Stomach smooth muscle (tissue), 2 donors: ENCODE results near the gene MYOCD.
"Not testable (repeated sequence)": the region's sequence is repeated elsewhere in the genome, so short reads cannot be mapped to it uniquely, and the experiment has no call there.

Experiments used
- H3K27ac ChIP-seq: one replicate; pipeline ENCODE4 v1.7.0; 2013; ENCODE audit warnings: mild to moderate bottlenecking, low read length, inconsistent platforms
- H3K27me3 ChIP-seq, 2 donors: one replicate each; pipeline ENCODE4 v1.7.0; 2013; ENCODE audit warnings: low read length in 2 of 2; ENCODE audit not compliant: insufficient read depth in 2 of 2, control insufficient read depth in 1 of 2
- H3K36me3 ChIP-seq, 2 donors: one replicate each; pipeline ENCODE4 v1.7.0; 2013; ENCODE audit warnings: low read length in 2 of 2; ENCODE audit not compliant: control insufficient read depth in 2 of 2, insufficient read depth in 2 of 2
- H3K4me1 ChIP-seq: one replicate; pipeline ENCODE4 v1.7.0; 2013; ENCODE audit warnings: low read length; ENCODE audit not compliant: control insufficient read depth, insufficient read depth
- H3K4me3 ChIP-seq, 2 donors: one replicate each; pipeline ENCODE4 v1.7.0; 2013; ENCODE audit warnings: low read length in 2 of 2
- H3K9ac ChIP-seq, 2 donors: one replicate each; pipeline ENCODE4 v1.7.0; 2013; ENCODE audit warnings: low read length in 2 of 2, mild to moderate bottlenecking in 1 of 2
- H3K9me3 ChIP-seq, 2 donors: one replicate each; pipeline ENCODE4 v1.7.0; 2013; ENCODE audit warnings: low read length in 2 of 2; ENCODE audit not compliant: control insufficient read depth in 2 of 2
- donor health status: healthy.
- donor health status: Pancreatic carcinoma.

Gene MYOCD

DNA sequence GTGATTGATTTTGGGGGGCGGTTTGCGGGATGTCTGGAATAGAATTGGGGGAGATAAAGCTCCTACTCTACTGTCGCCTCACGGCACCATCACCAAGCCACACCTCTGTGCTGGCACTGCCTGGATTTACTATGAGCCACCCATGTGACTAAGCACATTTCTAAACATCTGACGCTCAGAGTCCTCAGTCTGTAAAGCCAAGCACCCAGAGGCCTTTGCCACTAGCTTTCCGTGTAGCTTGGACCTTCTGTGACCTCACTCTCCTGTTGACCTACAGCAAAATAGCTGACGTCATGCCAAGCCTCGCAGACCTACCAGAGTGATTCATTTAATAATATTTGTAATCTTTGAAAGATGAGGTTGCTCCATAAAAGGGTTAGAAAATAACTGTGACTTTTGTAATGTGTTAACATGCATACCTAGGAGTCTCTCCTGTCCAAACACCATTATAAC lies 38.5 kb upstream of the MYOCD start:
- Histone ChIP-seq H3K4me1 (peaks cover 6% of the 10 kb centered on the region), H3K36me3 (no peaks in the 10 kb centered on the region), H3K27ac (peak overlapping the region; percentile 42), H3K27me3 (no peaks in the 10 kb centered on the region), H3K9ac (no peak overlapping the region), H3K4me3 (no peak overlapping the region), H3K9me3 (no peaks in the 10 kb centered on the region)

DNA sequence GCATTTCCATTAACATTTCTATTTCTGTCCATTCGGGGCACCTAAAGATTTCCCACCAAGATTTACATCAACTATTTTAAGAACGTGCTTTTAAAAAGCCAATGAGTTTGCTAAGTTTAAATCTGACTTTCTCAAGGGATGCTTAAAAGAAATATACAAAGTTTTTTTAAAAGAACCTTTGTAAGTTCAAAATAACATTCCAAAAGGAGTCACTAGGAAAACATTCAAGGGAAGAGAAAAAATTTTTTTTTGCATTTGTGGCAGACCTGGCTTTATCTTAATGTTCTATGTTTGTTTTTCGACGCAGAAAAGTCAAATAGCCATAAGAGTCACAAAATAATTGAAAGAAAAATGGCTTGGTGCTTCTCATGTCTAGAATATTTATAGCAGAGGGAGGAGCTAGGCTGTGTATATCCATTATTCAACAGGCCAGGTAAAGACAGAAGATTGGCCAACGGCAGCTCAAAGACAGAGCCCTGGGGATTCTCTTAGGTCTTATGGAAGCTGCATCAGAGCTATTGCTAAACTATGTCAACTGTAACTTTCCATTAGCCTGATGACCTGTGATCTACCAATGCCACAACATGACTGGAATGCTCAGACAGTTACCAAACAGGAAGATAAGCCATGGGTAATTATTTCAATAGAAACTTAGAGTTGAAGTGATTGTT lies 37.8 kb upstream of the MYOCD start:
- Histone ChIP-seq H3K4me1 (peaks cover 6% of the 10 kb centered on the region), H3K27ac (peak overlapping the region; percentile 42), H3K9ac (no peak overlapping the region), H3K9me3 (no peaks in the 10 kb centered on the region), H3K27me3 (no peaks in the 10 kb centered on the region), H3K4me3 (no peak overlapping the region), H3K36me3 (no peaks in the 10 kb centered on the region)

DNA sequence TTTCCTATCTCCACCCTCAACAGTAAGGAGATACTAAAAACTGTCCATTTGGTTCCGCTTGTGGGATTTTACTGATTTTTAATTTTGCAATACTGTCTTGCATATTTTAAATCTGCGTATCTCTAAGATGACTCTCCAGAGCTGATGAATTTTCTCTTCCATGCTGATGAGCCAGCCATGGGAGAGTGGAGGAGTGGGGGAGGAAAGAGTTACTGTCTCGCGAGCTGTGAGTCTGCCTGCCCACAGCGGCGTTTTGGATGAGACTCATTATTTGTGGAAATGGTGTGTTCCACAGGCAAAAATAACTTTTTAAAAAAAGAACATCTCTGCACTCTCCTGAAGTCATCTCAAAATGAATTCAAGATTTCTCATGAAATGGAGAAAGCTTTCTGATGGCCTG lies 34.6 kb upstream of the MYOCD start:
- Histone ChIP-seq H3K27ac (no peak overlapping the region), H3K4me1 (peaks cover 6% of the 10 kb centered on the region)

DNA sequence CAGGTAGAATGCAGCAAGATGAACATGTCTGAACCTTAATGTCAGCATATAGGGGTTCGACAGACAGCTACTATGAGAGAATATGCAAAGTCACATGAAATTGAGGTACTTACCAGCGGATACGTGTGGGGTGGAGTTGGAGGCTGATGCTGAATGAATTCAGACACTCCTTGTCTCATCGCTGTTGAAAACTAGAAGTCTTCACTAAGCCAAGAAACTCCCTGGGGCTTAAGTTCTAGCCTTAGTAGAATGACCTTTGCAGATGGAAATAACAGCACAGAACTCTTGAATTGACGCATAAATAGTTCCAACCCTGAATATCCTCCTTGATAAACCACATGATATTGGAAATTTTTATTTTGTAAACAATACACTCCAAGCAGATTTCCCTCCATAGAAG lies 32.9 kb upstream of the MYOCD start:
- Histone ChIP-seq H3K27ac (no peak overlapping the region), H3K27me3 (no peaks in the 10 kb centered on the region), H3K36me3 (no peaks in the 10 kb centered on the region), H3K9ac (no peak overlapping the region), H3K4me1 (no peaks in the 10 kb centered on the region), H3K9me3 (no peaks in the 10 kb centered on the region), H3K4me3 (no peak overlapping the region)

More for the DNA sequence above, 34.6 kb upstream of the MYOCD start:
- no peak overlapping the region for H3K9ac ChIP-seq
- no peaks in the 10 kb centered on the region for H3K36me3 ChIP-seq
- H3K27me3 ChIP-seq: no peaks in the 10 kb centered on the region
- no peaks in the 10 kb centered on the region for H3K9me3 ChIP-seq
- H3K4me3 ChIP-seq: no peak overlapping the region

DNA sequence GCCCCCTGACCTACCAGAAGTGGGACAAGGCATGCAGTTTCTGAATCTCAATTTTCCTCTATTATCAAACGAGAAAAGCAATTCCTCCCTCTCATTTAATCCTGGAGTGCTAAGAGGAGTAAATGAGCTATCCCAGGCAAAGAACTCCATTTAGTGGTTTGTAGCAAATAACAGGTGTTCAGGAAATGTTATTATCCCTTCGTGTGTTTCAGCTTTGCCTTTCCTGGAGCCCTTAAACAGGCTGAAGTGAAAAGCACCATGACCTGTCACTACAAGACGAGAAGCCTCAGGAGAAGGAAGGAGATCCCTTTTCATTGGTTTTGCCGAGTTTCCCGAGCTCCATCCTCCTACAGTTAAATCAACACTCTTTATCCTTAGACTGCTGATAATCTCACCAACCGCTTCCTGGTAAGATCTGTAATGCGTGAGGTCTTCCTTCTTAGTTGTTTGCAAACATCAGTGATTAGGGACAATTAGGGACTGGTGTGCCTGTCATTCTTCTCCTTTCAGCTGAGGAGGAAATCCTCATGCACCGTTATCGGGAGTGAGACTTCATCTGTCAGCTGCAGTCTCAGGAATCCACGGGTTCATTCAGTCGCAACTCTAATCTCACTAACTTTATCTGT lies 30.8 kb upstream of the MYOCD start:
- H3K36me3 ChIP-seq: no peaks in the 10 kb centered on the region
- no peak overlapping the region for H3K9ac ChIP-seq
- H3K27ac ChIP-seq: no peak overlapping the region

DNA sequence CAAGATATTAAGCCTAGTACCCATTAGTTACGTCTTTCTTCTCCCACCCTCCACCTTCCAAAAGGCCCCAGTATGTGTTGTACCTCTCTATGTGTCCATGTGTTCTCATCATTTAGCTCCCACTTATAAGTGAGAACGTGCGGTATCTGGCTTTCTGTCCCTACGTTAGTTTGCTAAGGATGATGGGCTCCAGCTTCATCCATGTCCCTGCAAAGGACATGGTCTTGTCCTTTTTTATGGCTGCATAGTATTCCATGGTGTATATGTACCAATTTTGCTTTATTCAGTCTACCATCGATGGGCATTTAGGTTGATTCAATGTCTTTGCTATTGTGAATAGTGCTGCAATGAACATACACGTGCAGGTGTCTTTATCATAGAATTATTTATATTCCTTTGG lies 29.7 kb upstream of the MYOCD start:
- H3K4me1 ChIP-seq, H3K36me3 ChIP-seq, H3K27ac ChIP-seq, H3K9me3 ChIP-seq, H3K27me3 ChIP-seq, H3K4me3 ChIP-seq, H3K9ac ChIP-seq: not testable (repeated sequence)

More for the DNA sequence above, 30.8 kb upstream of the MYOCD start:
- Histone ChIP-seq H3K4me1 (peaks cover 3% of the 10 kb centered on the region), H3K9me3 (no peaks in the 10 kb centered on the region), H3K4me3 (no peak overlapping the region), H3K27me3 (no peaks in the 10 kb centered on the region)

DNA sequence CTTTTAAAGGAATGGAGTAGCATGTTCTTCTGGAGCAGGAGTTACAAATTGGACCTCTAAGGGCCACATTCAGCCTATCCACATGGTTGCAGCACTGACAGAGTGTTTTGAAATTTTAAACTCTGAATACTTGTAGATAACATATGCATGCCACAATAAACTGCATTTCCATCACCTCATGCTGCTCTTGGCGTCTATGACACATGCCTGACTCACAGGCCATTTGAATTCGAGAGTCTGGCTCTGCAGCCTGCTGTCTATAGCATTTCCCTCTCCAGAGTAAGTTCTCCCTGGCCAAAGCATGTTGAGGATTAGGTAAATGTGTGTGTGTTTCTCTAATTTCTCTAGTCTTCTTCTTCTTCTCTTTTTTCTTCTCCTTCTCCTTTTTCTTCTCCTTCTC lies 28.7 kb upstream of the MYOCD start:
- Histone ChIP-seq H3K9ac (no peak overlapping the region), H3K27ac (no peak overlapping the region), H3K4me3 (no peak overlapping the region), H3K36me3 (no peaks in the 10 kb centered on the region), H3K9me3 (no peaks in the 10 kb centered on the region), H3K27me3 (no peaks in the 10 kb centered on the region), H3K4me1 (peaks cover 3% of the 10 kb centered on the region)

DNA sequence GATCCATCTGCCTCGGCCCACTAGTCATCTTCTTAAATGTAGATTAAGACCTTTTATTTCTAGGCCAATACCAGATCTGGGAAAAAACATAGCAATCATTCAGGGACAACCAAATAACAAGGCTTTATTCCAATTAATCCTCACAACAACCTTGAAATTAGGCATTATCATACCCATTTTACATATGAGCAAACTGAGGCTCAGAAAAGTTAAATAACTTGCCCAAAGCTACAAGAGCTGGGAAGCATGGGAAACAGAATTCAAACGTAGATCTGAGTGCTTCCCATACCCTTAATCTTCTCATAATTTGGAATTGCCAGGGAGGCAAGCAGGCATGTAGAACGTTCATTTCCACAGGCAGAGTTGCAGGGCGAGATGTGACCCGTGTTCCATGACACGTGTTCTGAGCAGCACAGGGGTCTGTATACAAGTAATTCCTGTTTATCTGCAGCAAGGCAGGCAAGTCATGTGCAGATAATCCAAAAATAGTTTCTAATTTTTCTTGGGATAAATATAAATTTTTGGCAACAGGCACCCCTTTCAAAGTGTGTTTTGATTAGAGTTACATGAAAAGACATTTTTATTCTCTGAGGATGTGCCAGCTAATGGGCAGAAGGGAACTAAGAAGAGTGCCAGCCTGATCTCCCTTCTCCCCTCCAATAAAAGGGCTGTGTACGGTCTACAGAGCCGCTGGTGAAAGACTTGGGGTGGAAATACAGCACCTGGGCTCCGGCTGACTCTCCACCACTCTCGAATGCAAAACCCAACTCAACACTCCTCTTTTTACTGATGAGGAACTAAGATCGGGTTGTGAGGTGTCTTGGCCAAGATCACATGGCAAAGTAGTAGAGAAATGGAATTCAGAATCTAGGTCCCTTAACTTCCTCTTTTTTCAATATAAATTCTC lies 27.7 kb upstream of the MYOCD start:
- H3K4me1 ChIP-seq: peaks cover 3% of the 10 kb centered on the region
- no peaks in the 10 kb centered on the region for H3K27me3 ChIP-seq

DNA sequence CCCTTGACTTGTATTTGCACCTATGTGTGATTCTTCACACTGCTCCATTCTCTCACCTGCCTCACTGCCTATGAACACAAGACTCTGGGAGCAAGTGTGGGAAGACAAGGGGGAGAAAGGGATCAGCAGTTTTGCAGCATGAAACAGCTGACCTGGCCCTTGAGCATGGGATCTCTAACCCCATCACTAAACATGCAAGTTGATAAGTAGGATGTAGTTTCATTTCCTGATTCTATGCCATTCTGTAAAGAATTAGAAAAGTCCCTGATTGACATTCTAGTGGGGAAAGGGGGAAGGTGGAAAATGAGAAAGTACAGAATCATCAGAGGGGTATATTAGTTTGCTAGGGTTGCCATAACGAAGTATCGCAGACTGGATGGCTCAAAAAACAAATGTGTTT lies 25.3 kb upstream of the MYOCD start:
- H3K4me3 ChIP-seq: no peak overlapping the region

More for the DNA sequence above, 27.7 kb upstream of the MYOCD start:
- no peak overlapping the region for H3K9ac ChIP-seq
- H3K27ac ChIP-seq: no peak overlapping the region
- no peaks in the 10 kb centered on the region for H3K9me3 ChIP-seq
- H3K4me3 ChIP-seq: peak overlapping the region in 1 of 2 donors; percentile 22
- no peaks in the 10 kb centered on the region for H3K36me3 ChIP-seq

DNA sequence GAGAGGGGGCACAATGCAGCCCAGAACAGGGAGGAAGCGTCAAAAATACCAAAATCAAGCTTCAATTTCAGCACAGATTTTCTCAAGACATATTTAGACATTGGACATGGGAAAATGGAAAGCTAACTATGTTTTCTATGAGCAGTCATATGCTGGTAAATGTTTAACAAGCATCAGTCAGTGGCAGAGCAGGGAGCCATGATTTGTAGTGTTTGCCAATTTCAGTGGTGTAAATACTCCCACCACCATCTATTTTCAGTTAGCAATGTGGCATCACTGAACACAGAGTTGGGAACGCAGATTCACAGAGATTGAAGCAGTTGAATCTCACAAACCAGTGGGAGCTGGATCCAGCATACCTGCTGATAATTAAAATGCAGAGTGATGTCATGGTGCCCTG lies 24.6 kb upstream of the MYOCD start:
- Histone ChIP-seq H3K36me3 (no peaks in the 10 kb centered on the region), H3K27ac (no peak overlapping the region), H3K27me3 (no peaks in the 10 kb centered on the region), H3K9ac (no peak overlapping the region), H3K4me3 (no peak overlapping the region), H3K4me1 (peaks cover 3% of the 10 kb centered on the region), H3K9me3 (no peaks in the 10 kb centered on the region)

More for the DNA sequence above, 25.3 kb upstream of the MYOCD start:
- no peaks in the 10 kb centered on the region for H3K27me3 ChIP-seq
- peaks cover 3% of the 10 kb centered on the region for H3K4me1 ChIP-seq
- no peaks in the 10 kb centered on the region for H3K36me3 ChIP-seq
- H3K27ac ChIP-seq: no peak overlapping the region
- H3K9ac ChIP-seq: no peak overlapping the region
- H3K9me3 ChIP-seq: no peaks in the 10 kb centered on the region
